ENCODE measurements around the gene SMPD4. TPM values are rescaled to one million over a fixed set of nuclear protein-coding genes. Genes with fewer than 3 reads are reported as not detected.
"Not testable (repeated sequence)": the region's sequence is repeated elsewhere in the genome, so short reads cannot be mapped to it uniquely, and the experiment has no call there.

Gene SMPD4
- total RNA-seq, 6 experiments from 2014 or later = 59.9 to 75.3 (median 64.6) TPM

GRCh38 chr2:130137118-130137517 lies 44.3 kb downstream of the SMPD4 start:
- not testable (repeated sequence) for H3K9me3 Mint-ChIP-seq; H3K27me3 Mint-ChIP-seq (ENCODE audit: insufficient read depth); H3K36me3 Mint-ChIP-seq (ENCODE audit: low read depth); DNase-seq; H3K27ac Mint-ChIP-seq; H3K4me3 Mint-ChIP-seq; H3K4me1 Mint-ChIP-seq (ENCODE audit: low read depth)

DNA sequence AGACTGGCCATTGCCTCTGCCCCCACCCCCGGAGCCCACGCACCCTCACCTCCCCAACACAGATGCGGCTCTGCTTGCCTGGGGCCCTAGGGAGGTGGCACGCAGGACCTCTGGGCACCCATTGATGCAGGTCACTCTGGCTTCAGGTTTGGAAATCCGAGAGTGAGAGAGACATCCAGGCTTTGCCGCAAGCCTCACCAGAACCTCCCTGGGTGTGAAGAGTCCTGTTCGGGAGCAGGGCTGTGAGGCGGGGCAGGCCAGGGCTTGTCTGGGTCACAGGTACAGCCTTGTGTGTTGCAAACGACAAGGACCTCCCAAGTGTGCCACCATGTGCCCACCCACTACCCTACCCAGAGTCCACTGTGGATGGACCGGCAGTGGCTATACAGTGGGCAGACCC lies 44.9 kb downstream of the SMPD4 start:
- H3K27ac Mint-ChIP-seq; H3K4me3 Mint-ChIP-seq; H3K4me1 Mint-ChIP-seq (ENCODE audit: low read depth); H3K36me3 Mint-ChIP-seq (ENCODE audit: low read depth); H3K9me3 Mint-ChIP-seq; DNase-seq; H3K27me3 Mint-ChIP-seq (ENCODE audit: insufficient read depth): not testable (repeated sequence)

DNA sequence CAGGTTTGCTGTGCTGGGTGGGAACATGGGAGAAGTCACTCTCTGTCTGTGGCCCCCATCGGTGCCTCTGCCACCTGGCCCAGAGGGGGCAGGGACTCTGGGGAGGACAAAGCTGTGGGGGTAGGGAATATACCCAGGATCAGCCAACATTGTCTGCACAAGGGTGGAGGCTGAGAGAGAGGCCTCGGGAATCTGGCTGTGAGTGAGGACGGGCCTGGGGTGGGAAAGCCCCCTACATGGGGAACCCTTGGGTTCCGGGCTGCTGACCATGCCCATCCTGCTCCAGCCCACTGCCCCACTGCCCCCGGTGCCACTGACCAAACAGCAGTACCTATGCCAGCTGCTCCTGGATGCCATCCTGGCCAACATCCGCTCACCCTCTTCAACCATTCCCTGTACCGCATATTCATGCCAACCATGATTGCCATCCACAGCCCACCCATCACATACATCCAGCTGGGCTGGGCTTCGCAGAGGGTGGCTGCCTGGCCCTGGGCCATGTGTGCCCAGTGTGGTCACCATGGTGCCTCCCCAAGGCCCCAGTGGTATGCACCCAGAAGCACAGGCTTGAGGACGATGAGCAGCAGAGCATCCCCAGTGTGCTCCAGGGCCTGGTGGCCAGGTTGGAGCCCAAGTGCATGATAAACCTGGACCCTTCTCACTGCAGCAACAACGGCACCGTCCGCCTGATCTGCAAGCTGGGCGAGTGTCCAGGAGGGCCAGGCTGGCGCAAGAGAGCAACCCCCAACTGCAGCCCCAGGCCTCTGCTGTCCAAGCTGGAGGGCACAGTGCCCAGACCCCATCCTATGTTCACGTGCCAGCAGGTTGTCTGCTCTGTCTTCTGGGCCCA lies 45.5 kb downstream of the SMPD4 start:
- Mint-ChIP-seq H3K36me3 (ENCODE audit: low read depth) (no peaks in the 10 kb centered on the region), H3K27me3 (ENCODE audit: insufficient read depth) (peaks cover 2% of the 10 kb centered on the region; the same call in 1 of the 2 replicates), H3K27ac (no peak overlapping the region), H3K9me3 (no peaks in the 10 kb centered on the region), H3K4me1 (ENCODE audit: low read depth) (no peaks in the 10 kb centered on the region), H3K4me3 (no peak overlapping the region)
- DNase-seq = no peak
- no peak for TF ChIP-seq CTCF (IDR thresholded peaks at IDR 0.05)

GRCh38 chr2:130129120-130129829 lies 52.1 kb downstream of the SMPD4 start, which contains the start of gene POTEF:
TSS of gene POTEF (minus strand) at chr2:130129222. CDS start at chr2:130120515, 8,707 bp downstream.
- H3K4me3 Mint-ChIP-seq; H3K36me3 Mint-ChIP-seq (ENCODE audit: low read depth); H3K4me1 Mint-ChIP-seq (ENCODE audit: low read depth); H3K9me3 Mint-ChIP-seq; H3K27ac Mint-ChIP-seq; DNase-seq; H3K27me3 Mint-ChIP-seq (ENCODE audit: insufficient read depth): not testable (repeated sequence)

GRCh38 chr2:130128464-130128863 lies 52.9 kb downstream of the SMPD4 start:
- H3K9me3 Mint-ChIP-seq; H3K27me3 Mint-ChIP-seq (ENCODE audit: insufficient read depth); H3K27ac Mint-ChIP-seq; H3K4me3 Mint-ChIP-seq; DNase-seq; H3K36me3 Mint-ChIP-seq (ENCODE audit: low read depth); H3K4me1 Mint-ChIP-seq (ENCODE audit: low read depth): not testable (repeated sequence)

DNA sequence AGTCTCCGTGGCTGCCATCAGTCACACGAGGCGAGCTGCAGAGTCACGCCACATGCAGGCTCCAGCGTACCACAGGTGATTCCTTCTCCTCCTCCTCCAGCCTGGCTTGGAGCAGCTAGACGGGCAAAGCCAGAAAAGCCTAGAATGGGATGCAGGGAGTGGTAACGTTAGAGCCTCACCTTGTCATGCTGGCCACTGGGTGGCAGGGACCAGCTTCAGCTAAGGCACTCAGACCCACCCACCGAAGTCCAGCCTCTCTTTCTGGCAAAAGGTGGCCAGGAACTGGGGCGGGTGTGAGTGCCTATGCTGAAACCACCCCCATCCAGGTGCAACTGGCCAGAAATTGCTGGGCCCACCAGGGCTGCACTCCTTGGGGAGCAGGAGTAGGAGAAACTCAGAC lies 53.7 kb downstream of the SMPD4 start:
- H3K9me3 Mint-ChIP-seq; H3K4me1 Mint-ChIP-seq (ENCODE audit: low read depth); DNase-seq; H3K27ac Mint-ChIP-seq; H3K4me3 Mint-ChIP-seq; H3K36me3 Mint-ChIP-seq (ENCODE audit: low read depth); H3K27me3 Mint-ChIP-seq (ENCODE audit: insufficient read depth): not testable (repeated sequence)

DNA sequence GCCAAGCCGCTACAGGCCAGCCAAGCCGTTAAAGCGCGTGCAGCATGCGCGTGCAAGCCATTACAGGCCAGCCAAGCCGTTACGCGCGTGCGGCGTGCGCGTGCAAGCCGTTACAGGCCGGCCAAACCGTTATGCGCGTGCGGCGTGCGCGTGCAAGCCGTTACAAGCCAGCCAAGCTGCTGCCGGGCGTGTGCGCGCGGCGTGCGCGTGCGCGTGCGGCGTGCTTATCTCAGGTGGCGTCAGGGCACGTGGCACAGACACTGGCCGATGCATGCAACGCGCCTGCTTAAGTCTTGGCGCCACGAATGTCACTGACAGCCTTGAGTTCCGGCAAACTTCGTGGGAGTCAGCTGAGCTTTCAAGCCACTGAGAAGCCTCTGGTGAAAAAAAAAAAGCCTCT lies 60.5 kb downstream of the SMPD4 start:
- not testable (repeated sequence) for H3K4me1 Mint-ChIP-seq (ENCODE audit: low read depth); H3K4me3 Mint-ChIP-seq; H3K36me3 Mint-ChIP-seq (ENCODE audit: low read depth); H3K27ac Mint-ChIP-seq; DNase-seq; H3K27me3 Mint-ChIP-seq (ENCODE audit: insufficient read depth); H3K9me3 Mint-ChIP-seq

DNA sequence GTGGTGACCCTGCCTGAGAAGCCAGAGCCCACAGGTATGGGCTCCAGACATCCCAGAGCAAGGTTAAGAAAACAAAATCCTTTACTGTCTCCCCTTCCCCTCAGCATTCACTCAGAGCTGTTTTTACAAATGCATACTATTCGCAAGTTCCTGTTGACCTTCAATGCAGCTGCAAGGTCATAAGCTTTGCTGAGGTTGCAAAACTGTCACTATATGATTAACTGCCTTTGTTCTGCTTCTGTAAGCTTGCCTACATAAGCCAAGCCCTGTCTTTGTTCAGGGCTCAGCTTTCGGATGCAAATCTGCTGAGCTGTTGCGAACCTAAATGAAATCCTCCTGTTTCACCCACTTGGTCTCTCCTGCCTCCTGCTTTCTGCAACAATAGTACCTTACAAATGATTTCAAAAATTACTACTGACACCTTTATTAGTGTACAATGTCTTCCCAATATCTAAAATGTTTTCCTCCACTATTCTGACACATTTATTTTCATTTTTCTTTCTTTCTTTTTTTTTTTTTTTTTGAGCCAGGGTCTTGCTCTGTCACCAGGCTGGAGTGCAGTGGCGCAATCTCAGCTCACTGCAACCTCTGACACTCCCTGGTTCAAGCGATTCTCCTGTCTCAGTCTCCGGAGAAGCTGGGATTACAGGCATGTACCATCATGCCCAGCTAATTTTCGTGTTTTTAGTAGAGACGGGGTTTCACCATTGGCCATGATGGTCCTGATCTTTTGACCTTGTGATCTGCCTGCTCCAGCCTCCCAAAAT lies 78.6 kb downstream of the SMPD4 start:
- not testable (repeated sequence) for DNase-seq; H3K4me3 Mint-ChIP-seq; H3K27ac Mint-ChIP-seq; H3K4me1 Mint-ChIP-seq (ENCODE audit: low read depth); H3K36me3 Mint-ChIP-seq (ENCODE audit: low read depth); H3K27me3 Mint-ChIP-seq (ENCODE audit: insufficient read depth); H3K9me3 Mint-ChIP-seq

Other genes starting within 250 kb of the SMPD4 start
- gene RAB6C, start 201.9 kb downstream of the SMPD4 start, total RNA-seq (2021; fragmentation: NEBNext Ultra II Directional; extraction: Animal tissue kit (Norgen Biotek cat#: 25700)) = not detected
- gene POTEF, start 52.4 kb downstream of the SMPD4 start, total RNA-seq (2021; fragmentation: NEBNext Ultra II Directional; extraction: Animal tissue kit (Norgen Biotek cat#: 25700)) = not detected
- gene CCDC74B, start 36.5 kb downstream of the SMPD4 start, total RNA-seq (2021; fragmentation: NEBNext Ultra II Directional; extraction: Animal tissue kit (Norgen Biotek cat#: 25700)) = 1 to 10 TPM; 3.1 to 6.3 (median 5.0) TPM
- 100 to 1,000 TPM; 259 to 361 (median 309) TPM for gene MZT2B, start 660 bp upstream of the SMPD4 start, total RNA-seq (2021; fragmentation: NEBNext Ultra II Directional; extraction: Animal tissue kit (Norgen Biotek cat#: 25700))
- gene TUBA3E, start 16.8 kb upstream of the SMPD4 start, total RNA-seq (2021; fragmentation: NEBNext Ultra II Directional; extraction: Animal tissue kit (Norgen Biotek cat#: 25700)) = not detected
- gene IMP4, start 161.3 kb upstream of the SMPD4 start, total RNA-seq (2021; fragmentation: NEBNext Ultra II Directional; extraction: Animal tissue kit (Norgen Biotek cat#: 25700)) = 100 to 1,000 TPM in 1 of 6 experiments, 10 to 100 TPM in 5; 79.9 to 103 (median 90.4) TPM
- 10 to 100 TPM; 15.5 to 18.9 (median 17.5) TPM for gene PTPN18, start 174.5 kb upstream of the SMPD4 start, total RNA-seq (2021; fragmentation: NEBNext Ultra II Directional; extraction: Animal tissue kit (Norgen Biotek cat#: 25700))

Measured in HFFc6 (cell line).